Fibroblast of peridontal ligament (primary cell): ENCODE data around the gene KCNQ2.

ENCODE experiments used
- DNase-seq: peaks from one replicate; pipeline ENCODE4 v3.0.0-alpha.2; 2010; ENCODE audit errors: extremely low read depth

The KCNQ2 gene

DNA sequence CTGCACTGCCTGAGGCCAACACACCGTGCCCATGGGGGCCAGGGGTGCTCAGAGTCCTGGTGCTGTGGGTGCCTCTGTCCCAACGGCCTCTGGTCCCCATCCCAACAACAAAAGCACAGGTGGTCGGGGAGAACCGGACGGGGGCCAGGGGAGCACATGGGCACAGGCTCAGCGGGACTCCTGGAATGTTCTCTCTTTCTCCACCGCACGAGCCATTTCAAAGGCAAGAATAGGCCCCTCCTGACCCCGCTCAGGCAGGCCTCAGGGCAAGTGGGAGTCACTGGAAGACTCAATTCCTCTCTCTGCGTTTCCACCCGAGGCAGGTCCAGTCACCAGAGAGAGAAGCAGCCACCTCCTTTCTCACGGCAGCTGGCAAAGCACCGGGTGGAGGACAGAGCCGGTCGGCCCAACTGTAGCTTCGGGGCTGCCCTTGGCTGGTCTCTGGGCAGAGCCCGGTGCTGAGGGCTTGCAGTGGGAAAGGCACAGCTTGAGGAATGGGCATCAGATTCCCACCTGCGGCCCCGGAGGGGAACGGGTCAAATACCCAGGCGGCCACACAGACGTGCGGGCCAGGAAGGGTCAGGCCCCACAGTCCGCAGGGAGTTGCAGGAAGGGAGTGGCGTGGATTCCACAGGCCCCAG is 55.2 kb downstream of the KCNQ2 start:
- DNase-seq, result no peak

DNA sequence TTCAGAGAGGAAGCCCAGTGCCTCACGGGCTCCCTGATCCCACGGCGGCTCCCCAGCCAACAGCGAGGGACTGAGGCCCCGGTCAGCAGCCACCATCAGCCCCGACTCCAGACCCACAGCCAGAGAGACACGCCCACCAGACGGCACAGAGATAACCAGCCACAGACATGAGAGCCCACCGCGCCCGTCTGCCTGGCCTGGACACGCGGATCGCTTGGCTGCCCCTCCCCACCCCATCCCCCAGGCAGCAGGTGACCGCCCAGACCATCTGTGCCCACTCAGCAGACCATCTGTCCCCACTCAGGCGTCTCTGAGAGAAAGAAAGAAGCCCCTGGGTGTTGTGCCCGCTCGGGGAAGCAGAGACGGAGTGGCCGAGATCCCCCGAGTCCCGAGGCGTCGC is 55.8 kb downstream of the KCNQ2 start:
- DNase-seq, result no peak

GRCh38 chr20:63415647-63416391 is 56.6 kb downstream of the KCNQ2 start:
- no peak for DNase-seq

GRCh38 chr20:63414720-63415430 is 57.6 kb downstream of the KCNQ2 start:
- no peak for DNase-seq

DNA sequence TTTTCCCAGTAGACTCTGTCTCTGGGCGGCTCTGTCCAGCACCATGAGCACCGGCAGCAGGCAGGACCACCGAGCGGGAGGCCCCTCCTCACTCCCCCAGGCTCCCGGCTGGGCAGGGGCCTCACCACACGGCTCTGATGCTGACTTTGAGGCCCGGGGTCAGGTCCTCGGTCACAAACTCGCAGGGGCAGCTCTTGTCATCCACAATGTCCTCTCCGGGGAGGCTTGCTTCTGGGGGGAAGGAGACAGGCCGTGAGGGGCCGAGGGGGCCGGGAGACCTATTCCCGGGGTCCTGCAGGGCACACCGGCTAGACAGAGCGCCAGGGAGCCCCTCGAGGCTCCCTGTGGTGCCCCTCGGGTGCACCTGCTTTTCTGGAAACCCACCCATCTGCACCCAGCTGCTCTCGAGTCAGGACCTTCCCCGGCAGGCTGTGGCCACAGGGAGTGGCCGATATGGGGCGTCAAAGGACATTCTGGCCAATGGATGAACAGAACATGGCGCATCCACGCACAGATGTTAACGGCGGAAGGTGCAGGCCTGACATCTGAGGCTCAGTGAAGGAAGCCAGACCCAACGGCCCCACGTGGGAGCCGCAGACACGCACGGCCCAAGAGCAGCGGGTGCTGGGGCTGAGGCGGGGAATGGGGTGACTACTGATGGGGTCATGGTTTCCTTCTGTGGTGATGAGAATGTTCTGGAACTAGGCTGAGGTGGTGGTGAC is 58.3 kb downstream of the KCNQ2 start:
- no peak for DNase-seq

- DNase-seq, result no peak
These were observed 59.1 kb downstream of the KCNQ2 start for GRCh38 chr20:63413323-63413722.

DNA sequence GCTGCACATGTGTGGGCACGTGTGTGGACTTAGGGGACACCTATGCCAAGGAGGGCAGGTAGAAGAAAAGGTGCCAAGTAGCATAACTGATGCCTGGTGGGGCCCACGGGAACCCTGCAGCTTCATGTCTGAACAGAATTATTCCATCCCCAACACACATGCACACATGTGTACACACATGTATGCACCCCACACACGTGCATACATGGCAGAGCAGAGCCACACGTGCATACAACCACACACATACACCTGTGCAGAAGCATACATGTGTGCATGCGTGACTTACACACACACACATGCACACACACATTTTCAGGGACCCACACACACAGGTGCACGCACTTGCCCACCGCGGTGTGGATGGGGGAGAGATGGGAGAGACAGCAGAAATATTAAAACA is 59.6 kb downstream of the KCNQ2 start:
- no peak for DNase-seq

DNA sequence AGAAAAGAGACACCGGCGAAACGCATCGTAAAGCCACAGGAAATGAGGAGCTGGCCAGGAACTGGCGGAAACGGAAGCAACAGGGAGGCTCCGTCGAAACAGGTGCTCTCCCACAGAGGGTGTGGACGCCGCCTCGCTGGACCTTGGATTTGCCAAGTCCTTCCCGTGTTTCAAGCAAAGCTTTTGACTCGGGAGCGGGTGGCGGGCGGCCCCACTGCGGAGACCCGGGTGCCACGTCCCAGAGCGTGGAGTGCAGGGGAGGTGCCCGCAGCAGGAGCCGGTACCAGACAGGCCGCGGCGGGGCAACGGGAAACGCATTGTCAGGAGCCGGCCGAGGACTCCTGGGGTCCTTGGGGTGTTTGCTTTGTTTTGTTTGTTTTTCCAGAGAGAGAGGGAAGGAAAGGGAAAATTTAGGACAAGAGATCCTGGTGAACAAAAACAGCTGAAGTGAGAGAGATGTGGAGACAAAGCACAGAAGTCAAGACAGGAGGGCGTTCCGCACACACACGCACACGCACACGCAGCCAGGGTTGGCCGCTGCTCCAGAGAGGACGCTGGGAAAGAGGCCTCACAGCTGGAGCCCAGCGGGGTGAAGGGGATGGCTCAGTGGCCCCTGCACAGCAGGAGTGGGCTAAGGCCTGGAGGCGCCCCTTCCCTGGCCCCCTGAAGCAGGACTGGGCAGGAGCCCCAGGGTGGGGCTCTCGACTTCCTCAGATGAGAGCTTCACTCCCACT is 60.4 kb downstream of the KCNQ2 start:
- no peak for DNase-seq

GRCh38 chr20:63411151-63411897 is 61.1 kb downstream of the KCNQ2 start:
- DNase-seq, result no peak

GRCh38 chr20:63409834-63410435 is 62.5 kb downstream of the KCNQ2 start:
- no peak for DNase-seq

GRCh38 chr20:63409066-63409833 is 63.2 kb downstream of the KCNQ2 start:
- no peak for DNase-seq

GRCh38 chr20:63408684-63409046 is 63.8 kb downstream of the KCNQ2 start:
- no peak for DNase-seq

DNA sequence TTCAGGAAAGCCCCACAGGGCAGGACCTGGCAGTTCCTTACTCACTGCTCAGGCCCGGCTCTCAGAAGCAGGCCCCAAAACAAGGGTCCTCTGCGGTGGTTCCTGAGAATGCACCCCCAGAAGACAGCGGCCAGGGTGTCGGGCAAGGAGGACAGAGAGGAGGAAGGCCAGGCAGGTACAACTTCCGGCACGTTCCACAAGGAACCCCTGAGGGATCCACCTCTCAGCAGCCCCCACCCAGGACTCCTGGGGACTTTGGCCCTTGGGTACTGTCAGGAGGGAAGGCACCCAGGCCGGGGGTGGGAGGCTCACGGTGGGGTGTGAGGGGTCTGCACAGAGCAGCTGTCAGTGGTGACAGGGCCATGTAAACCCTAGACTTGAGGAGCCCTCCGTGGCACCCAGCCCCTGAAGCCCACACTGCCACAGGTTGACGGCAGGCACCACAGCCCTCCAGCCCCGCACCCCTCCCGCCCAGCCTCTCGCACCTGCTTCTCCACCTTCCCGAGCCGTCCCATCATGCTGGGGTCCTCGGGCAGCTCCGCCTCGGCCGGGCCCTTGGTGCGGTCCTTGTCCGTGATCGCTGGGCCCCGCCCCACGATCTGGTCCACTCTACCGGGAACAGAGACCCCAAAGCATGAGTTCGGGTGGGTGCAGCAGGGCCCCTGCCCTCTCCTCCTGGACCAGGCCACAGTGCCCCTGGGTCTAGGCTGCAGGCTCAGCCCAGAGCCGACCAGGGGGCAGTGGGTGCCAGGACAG is 64.3 kb downstream of the KCNQ2 start:
- DNase-seq, result no peak

- DNase-seq, result no peak
These were observed 65.7 kb downstream of the KCNQ2 start for GRCh38 chr20:63406617-63407245.

DNA sequence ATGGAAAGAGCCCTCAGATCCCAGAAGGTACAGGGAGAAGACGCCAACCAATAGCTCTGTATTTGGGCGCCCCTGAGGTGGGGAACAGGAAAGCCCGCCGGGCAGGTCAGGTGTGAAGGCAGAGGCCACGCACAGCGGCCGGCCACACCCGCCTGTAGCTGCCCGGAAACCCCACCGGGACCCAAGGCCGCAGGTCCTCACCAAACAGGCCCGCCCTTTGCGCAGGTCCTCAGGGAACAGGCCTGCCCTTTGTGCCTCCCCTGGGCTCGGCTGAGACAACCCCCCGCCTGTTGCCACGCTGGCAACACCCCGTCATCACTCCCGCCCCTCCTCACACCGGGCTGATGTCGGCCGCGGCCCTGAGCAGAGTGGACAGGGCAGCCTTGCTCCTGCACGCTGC is 66.4 kb downstream of the KCNQ2 start:
- DNase-seq, result no peak

DNA sequence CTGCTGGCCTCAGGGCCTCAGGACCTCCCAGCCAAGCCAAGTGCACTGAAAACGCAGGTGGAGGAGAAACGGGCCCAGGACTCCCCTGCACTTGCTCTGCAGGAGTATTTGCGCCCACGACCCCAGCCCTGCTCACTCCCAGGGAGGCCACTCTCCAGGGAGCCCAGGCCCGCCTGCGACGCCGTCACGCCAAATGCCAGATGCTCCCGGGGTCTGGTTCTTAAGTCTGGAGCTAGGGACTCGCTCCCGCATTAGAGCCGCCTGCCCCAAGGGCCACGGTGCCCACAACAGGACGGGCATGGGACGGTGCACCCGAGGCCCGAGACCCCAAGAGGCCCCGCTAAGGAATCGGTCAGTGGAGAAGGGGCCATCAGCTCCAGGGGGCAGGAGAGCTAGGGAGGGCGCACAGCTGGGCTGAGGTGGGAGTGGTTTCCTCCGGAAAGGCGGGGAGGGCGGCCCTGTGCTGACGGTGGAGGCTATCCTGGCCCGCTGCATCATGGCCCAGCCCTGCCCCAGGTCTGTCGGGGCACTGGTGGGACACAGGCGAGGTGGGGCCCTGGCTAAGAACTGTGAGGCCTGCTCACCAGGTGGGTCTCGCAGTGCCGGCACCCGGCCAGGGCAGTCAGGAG is 67.2 kb downstream of the KCNQ2 start:
- DNase-seq, result no peak

DNA sequence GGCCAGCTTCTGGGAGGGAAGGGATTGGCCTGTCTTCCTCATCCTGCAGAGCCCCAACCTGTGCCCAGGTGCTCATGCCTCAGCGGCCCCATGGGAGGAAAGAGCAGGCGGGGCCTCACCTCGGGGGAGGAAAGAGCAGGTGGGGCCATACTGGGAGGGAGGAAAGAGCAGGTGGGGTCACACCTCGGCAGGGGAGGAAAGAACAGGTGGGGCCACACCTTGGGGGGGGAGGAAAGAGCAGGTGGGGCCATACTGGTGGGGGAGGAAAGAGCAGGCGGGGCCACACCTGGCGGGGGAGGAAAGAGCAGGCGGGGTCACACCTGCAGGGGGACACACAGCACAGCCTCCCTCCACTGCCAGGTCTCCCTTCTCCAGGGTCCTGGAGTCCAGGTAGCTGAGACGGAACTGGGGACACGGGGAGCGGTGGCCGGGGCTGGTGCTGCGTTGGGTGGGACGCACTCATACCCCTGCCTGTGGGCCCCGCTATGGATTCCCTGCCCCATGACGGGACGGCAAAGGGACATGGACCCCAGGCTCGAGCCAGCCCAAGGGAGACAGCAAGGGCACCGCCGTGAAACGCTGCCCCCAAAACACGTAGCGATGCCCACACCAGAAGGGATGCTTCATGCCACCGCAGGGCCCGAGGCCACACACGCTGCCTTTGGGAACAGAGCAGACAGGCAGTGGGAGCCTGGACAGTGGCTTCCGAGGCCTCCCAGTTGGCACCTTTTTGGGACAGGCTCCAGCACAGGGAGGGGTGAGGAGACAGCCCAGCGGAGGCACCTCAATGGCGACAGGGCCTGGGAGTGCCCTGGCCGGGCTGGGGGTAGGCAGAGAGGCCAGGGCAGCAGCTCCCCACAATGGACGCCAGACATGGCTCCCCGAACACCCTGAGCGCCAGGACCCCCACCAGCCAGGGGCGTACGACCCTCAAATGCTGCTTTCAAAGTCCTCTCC is 68.0 kb downstream of the KCNQ2 start:
- no peak for DNase-seq
